KMS-11 (cell line): Measurements from ENCODE around the gene HSPBAP1.
"Not testable (repeated sequence)": the region's sequence is repeated elsewhere in the genome, so short reads cannot be mapped to it uniquely, and the experiment has no call there.

Source experiments
- H2AFZ ChIP-seq: fragments of 200-600 bp; sonication (generic); 2 replicates; pipeline ENCODE4 v1.6.1; 2016; ENCODE audit warnings: antibody characterized with exemption, mixed run types, low read depth
- H3K27ac ChIP-seq: fragments of 200-600 bp; sonication (generic); 2 replicates; pipeline ENCODE4 v1.6.1; 2016; ENCODE audit warnings: mild to moderate bottlenecking, mixed run types
- H3K27me3 ChIP-seq: fragments of 200-600 bp; sonication (generic); 2 replicates; pipeline ENCODE4 v1.6.1; 2017; ENCODE audit warnings: mild to moderate bottlenecking, low read depth, mixed run types, moderate library complexity; ENCODE audit not compliant: insufficient read depth
- H3K36me3 ChIP-seq: fragments of 200-600 bp; sonication (generic); 2 replicates; pipeline ENCODE4 v1.6.1; 2017; ENCODE audit warnings: mild to moderate bottlenecking, mixed run types; ENCODE audit not compliant: insufficient read depth
- H3K4me1 ChIP-seq: fragments of 200-600 bp; sonication (generic); 2 replicates; pipeline ENCODE4 v1.6.1; 2016; ENCODE audit warnings: mild to moderate bottlenecking, low read depth, mixed run types; ENCODE audit not compliant: poor library complexity, severe bottlenecking
- H3K4me2 ChIP-seq: fragments of 200-600 bp; sonication (generic); 2 replicates; pipeline ENCODE4 v1.7.0; 2016; ENCODE audit warnings: mild to moderate bottlenecking, mixed run types
- H3K4me3 ChIP-seq: fragments of 200-600 bp; sonication (generic); IDR thresholded peaks from 2 replicates; pipeline ENCODE4 v1.6.1; 2017; ENCODE audit warnings: low read depth, low read length, mixed read lengths; ENCODE audit not compliant: insufficient read depth
- H3K79me2 ChIP-seq: fragments of 200-600 bp; sonication (generic); 2 replicates; pipeline ENCODE4 v1.6.1; 2016; ENCODE audit warnings: low read depth, mixed run types; ENCODE audit not compliant: insufficient read depth
- H3K9ac ChIP-seq: fragments of 200-600 bp; sonication (generic); 2 replicates; pipeline ENCODE4 v1.6.1; 2016; ENCODE audit warnings: mild to moderate bottlenecking, mixed run types
- H4K20me1 ChIP-seq: fragments of 200-600 bp; sonication (generic); 2 replicates; pipeline ENCODE4 v1.6.1; 2016; ENCODE audit warnings: mild to moderate bottlenecking, mixed run types; ENCODE audit not compliant: insufficient read depth
- TF ChIP-seq, protein P1 (sequence below): fragments of 200-600 bp; sonication (generic); conservative IDR thresholded peaks from 2 replicates; pipeline ENCODE4 v1.6.1; 2017; ENCODE audit warnings: low read depth, mild to moderate bottlenecking, antibody characterized with exemption, low read length, moderate library complexity, mixed read lengths

Gene HSPBAP1

DNA sequence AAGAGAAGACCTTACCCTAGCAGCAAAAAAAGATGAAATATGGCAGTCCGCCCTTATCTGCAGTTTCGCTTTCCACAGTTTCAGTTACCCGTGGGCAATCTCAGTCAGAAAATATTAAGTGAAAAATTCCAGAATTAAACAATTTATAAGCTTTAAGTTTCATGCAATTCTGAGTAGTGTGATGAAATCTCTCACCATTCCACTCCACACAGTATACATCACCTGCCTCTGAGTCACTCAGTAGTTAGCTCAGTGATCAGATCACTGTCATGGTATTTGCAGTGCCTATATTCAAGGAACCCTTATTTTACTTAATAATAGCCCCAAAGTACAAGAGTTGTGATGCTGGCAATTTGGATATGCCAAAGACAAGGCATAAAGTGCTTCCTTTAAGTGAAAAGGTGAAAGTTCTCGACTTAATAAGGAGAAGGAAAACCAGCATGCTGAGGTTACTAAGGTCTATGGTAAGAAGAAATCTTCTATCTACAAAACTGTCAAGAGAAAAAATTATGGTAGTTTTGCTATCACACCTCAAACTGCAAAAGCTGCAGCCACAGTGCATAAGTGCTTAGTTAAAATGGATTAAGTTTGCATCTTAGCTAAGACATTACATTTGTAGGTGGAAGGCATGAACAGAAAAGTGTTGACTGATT is 48.1 kb downstream of the HSPBAP1 start:
- no peaks in the 10 kb centered on the region for H3K79me2 ChIP-seq
- no peak overlapping the region for H3K27ac ChIP-seq
- H3K4me2 ChIP-seq: no peak overlapping the region
- no peaks in the 10 kb centered on the region for H3K4me1 ChIP-seq
- H3K27me3 ChIP-seq: no peaks in the 10 kb centered on the region
- H2AFZ ChIP-seq: no peak overlapping the region
- TF ChIP-seq, protein P1, sequence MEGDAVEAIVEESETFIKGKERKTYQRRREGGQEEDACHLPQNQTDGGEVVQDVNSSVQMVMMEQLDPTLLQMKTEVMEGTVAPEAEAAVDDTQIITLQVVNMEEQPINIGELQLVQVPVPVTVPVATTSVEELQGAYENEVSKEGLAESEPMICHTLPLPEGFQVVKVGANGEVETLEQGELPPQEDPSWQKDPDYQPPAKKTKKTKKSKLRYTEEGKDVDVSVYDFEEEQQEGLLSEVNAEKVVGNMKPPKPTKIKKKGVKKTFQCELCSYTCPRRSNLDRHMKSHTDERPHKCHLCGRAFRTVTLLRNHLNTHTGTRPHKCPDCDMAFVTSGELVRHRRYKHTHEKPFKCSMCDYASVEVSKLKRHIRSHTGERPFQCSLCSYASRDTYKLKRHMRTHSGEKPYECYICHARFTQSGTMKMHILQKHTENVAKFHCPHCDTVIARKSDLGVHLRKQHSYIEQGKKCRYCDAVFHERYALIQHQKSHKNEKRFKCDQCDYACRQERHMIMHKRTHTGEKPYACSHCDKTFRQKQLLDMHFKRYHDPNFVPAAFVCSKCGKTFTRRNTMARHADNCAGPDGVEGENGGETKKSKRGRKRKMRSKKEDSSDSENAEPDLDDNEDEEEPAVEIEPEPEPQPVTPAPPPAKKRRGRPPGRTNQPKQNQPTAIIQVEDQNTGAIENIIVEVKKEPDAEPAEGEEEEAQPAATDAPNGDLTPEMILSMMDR: no peak
- H3K36me3 ChIP-seq: no peaks in the 10 kb centered on the region
- no peak overlapping the region for H3K4me3 ChIP-seq
- no peak overlapping the region for H3K9ac ChIP-seq
- H4K20me1 ChIP-seq: no peaks in the 10 kb centered on the region

DNA sequence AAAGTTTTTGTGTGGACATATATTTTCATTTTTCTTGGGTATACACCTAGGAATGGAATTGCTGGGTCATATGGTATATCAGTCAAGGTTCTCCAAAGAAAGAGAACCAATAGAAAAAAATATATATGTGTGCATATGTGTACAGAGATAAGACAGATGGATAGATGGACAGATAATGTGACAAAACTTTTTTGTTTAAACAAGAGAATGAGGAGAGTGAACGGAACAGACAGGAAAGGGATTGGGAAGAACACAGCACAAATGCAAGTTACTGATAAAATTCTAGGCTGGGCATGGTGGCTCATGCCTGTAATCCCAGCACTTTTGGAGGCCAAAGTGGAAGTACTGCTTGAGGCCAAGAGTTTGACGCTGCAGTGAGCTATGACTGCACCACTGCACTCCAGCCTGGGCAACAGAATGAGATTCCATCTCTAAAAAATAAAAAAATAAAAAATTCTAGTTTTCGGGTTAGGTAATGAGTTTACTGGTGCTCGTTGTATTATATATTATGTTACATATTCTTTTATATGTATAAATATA is 50.0 kb downstream of the HSPBAP1 start:
- Histone ChIP-seq H3K4me3 (no peak overlapping the region), H3K9ac (no peak overlapping the region), H3K4me1 (no peaks in the 10 kb centered on the region), H3K4me2 (no peak overlapping the region), H3K36me3 (no peaks in the 10 kb centered on the region), H3K79me2 (no peaks in the 10 kb centered on the region), H3K27me3 (no peaks in the 10 kb centered on the region), H3K27ac (no peak overlapping the region), H2AFZ (no peak overlapping the region), H4K20me1 (no peaks in the 10 kb centered on the region)
- TF ChIP-seq, protein P1: no peak

DNA sequence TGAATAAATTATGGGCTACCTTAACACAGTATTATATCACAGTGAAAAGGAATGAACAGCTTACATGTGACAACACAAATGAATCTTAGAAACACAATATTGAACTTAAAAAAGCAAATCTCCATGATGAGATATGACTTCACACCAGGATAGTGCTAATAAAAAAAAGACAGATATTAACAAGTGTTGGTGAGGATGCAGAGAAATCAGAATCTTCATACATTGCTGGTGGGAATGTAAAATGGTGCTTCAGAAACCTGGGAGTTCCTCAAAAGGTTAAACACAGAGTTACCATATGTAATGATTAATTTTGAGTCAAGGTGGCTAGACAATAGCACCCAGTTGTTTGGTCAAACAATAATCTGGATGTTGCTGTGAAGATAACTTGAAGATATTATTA is 51.4 kb downstream of the HSPBAP1 start:
- TF ChIP-seq, protein P1: no peak
- Histone ChIP-seq H3K4me1 (no peaks in the 10 kb centered on the region), H3K36me3 (no peaks in the 10 kb centered on the region), H4K20me1 (no peaks in the 10 kb centered on the region), H3K79me2 (no peaks in the 10 kb centered on the region), H3K9ac (no peak overlapping the region), H2AFZ (no peak overlapping the region), H3K27ac (no peak overlapping the region), H3K4me3 (no peak overlapping the region), H3K4me2 (no peak overlapping the region), H3K27me3 (no peaks in the 10 kb centered on the region)

DNA sequence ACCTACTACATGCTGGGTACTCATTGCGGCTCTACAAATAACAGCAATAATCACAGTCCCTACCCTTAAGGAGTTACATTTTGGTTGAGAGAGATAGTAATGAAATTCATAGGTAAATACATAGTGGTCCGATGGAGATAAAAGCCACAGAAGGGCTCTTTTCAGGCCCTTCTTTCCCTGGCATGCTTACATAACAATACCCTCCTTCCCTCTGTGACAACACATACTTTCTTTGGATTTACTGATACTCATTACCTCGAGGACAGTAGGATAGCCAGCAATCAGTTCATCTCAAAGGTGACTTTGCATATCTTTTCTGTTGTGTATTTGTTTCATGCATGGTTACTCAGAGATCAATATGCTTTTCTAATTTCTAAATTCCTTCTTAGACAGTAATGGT is 54.5 kb downstream of the HSPBAP1 start:
- TF ChIP-seq, protein P1: no peak
- Histone ChIP-seq H3K4me3 (no peak overlapping the region), H3K4me1 (no peaks in the 10 kb centered on the region), H3K9ac (no peak overlapping the region), H3K27me3 (no peaks in the 10 kb centered on the region), H3K27ac (no peak overlapping the region), H4K20me1 (no peaks in the 10 kb centered on the region), H3K4me2 (no peak overlapping the region), H2AFZ (no peak overlapping the region), H3K36me3 (no peaks in the 10 kb centered on the region), H3K79me2 (no peaks in the 10 kb centered on the region)

DNA sequence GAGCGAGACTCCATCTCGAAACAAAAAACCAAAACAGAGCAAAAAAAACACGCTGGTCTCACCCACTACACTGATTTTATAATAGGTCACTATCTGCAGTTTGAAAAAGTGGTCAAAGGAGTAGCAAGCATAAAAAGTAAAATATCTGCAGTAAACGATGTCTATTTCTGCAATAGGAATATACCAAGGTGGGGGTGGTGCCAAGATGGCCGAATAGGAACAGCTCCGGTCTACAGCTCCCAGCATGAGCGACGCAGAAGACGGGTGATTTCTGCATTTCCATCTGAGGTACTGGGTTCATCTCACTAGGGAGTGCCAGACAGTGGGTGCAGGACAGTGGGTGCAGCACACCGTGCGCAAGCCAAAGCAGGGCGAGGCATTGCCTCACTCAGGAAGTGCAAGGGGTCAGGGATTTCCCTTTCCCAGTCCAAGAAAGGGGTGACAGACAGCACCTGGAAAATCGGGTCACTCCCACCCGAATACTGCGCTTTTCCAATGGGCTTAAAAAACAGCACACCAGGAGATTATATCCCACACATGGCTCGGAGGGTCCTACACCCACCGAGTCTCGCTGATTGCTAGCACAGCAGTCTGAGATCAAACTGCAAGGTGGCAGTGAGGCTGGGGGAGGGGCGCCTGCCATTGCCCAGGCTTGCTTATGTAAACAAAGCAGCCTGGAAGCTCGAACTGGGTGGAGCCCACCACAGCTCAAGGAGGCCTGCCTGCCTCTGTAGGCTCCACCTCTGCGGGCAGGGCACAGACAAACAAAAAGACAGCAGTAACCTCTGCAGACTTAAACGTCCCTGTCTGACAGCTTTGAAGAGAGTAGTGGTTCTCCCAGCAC is 60.7 kb downstream of the HSPBAP1 start:
- not testable (repeated sequence) for H3K36me3 ChIP-seq, H3K27me3 ChIP-seq, H2AFZ ChIP-seq, H3K27ac ChIP-seq, H3K4me3 ChIP-seq, H3K79me2 ChIP-seq, H4K20me1 ChIP-seq, H3K9ac ChIP-seq, H3K4me1 ChIP-seq, H3K4me2 ChIP-seq
